HG02571 (cell line): ENCODE measurements around the gene CACNA1S.

Source experiments
- ATAC-seq: cut with Tn5 transposase; IDR thresholded peaks from one replicate; pipeline ENCODE4 v1.9.1; 2021; ENCODE audit warnings: mild to moderate bottlenecking, moderate library complexity; ENCODE audit not compliant: unreplicated experiment

CACNA1S gene

GRCh38 chr1:201096041-201096461 lies 16.2 kb downstream of the CACNA1S start:
- ATAC-seq = no peak

- ATAC-seq = no peak
Measured at GRCh38 chr1:201095581-201095980, 16.6 kb downstream of the CACNA1S start.

- no peak for ATAC-seq
Measured at GRCh38 chr1:201094832-201095231, 17.4 kb downstream of the CACNA1S start.

GRCh38 chr1:201093962-201094361 lies 18.3 kb downstream of the CACNA1S start:
- no peak for ATAC-seq

GRCh38 chr1:201093561-201093960 lies 18.7 kb downstream of the CACNA1S start:
- ATAC-seq = no peak

GRCh38 chr1:201092738-201093137 lies 19.5 kb downstream of the CACNA1S start:
- ATAC-seq = no peak

- ATAC-seq = no peak
Measured at GRCh38 chr1:201091256-201091655, 21.0 kb downstream of the CACNA1S start.

GRCh38 chr1:201090541-201090940 lies 21.7 kb downstream of the CACNA1S start:
- no peak for ATAC-seq

- no peak for ATAC-seq
Measured at GRCh38 chr1:201089596-201089995, 22.6 kb downstream of the CACNA1S start.

- no peak for ATAC-seq
Measured at GRCh38 chr1:201088901-201089525, 23.2 kb downstream of the CACNA1S start.

- no peak for ATAC-seq
Measured at GRCh38 chr1:201088395-201088794, 23.8 kb downstream of the CACNA1S start.

- ATAC-seq = no peak
Measured at GRCh38 chr1:201085902-201086735, 26.1 kb downstream of the CACNA1S start.

GRCh38 chr1:201084295-201084694 lies 27.9 kb downstream of the CACNA1S start:
- ATAC-seq = no peak

GRCh38 chr1:201083741-201084140 lies 28.5 kb downstream of the CACNA1S start:
- no peak for ATAC-seq

- no peak for ATAC-seq
Measured at GRCh38 chr1:201080135-201080534, 32.1 kb downstream of the CACNA1S start.

- no peak for ATAC-seq
Measured at GRCh38 chr1:201077736-201078135, 34.5 kb downstream of the CACNA1S start.

GRCh38 chr1:201077116-201077515 lies 35.1 kb downstream of the CACNA1S start:
- ATAC-seq = no peak

GRCh38 chr1:201076092-201076491 lies 36.1 kb downstream of the CACNA1S start:
- ATAC-seq = no peak

- ATAC-seq = no peak
Measured at GRCh38 chr1:201074018-201074417, 38.2 kb downstream of the CACNA1S start.

GRCh38 chr1:201072922-201073321 lies 39.3 kb downstream of the CACNA1S start:
- ATAC-seq = no peak

GRCh38 chr1:201072149-201072548 lies 40.1 kb downstream of the CACNA1S start:
- no peak for ATAC-seq

- ATAC-seq = no peak
Measured at GRCh38 chr1:201069636-201070035, 42.6 kb downstream of the CACNA1S start.
